ENCODE data around the gene SCN2B. TPM values are rescaled to one million over a fixed set of nuclear protein-coding genes. Genes with fewer than 3 reads are reported as not detected.

The SCN2B gene
- total and polyA plus RNA-seq, 2 of the 13 experiments (the other 11 are each of a cell fraction or from before 2014, with no cell fraction given): 0.01 to 0.02 TPM

DNA sequence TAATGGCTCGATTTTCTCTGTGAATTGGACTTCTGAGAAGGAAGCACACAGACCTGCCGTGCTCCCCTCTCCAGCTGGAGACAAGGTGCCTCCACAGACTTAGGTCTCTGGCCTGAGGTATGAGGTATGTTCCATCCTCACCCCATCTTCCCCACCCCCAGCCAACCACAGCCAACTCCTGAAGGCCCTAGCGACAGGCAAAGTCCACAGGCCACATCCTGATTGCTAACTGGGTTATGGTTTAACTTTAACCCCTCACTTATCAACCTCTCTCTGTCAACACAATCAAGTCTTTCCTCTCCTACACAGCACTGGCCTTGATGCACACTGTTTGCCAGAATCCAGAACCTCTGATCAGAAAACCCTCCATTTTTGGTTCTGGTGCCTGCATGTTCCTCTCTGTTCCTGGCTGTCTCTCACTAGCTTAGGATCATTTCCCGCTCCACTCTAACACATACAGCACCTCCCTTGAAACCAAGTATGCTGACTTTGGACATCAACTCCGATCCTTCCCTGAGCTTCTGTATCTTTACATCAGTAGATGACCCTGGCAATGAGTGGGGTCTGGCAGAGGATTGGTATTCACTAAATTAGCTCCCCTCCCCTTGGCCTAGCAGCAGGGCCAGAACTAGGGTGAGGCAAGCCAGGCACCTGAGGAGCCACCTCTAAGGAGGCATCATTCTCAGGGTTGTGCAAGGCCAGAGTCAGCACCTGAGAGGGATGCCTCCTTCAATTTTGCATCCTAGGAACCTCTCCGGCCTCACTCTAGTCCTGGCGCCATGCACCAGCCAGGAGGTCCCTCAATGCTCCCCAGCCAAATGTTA, 26.4 kb upstream of the SCN2B start (continued):
- TF ChIP-seq CREM (IDR thresholded peaks at IDR 0.05) (peak; percentile 71), CREM (CRISPR knock-in tag; IDR thresholded peaks at IDR 0.05) (no peak), ZFP36 (IDR thresholded peaks at IDR 0.05; ENCODE audit: borderline replicate concordance, low read depth, low read length, partially characterized antibody) (no peak), SMC3 (IDR thresholded peaks at IDR 0.05; ENCODE audit: low read length) (peak; percentile 29; the same call in 1 of the 2 replicates), NCOA1 (CRISPR knock-in tag; IDR thresholded peaks at IDR 0.05) (no peak), MTA1 (CRISPR knock-in tag; IDR thresholded peaks at IDR 0.05; ENCODE audit: borderline replicate concordance) (peak; percentile 74), REL (CRISPR knock-in tag; conservative IDR thresholded peaks at IDR 0.05) (no peak), ZNF766 (CRISPR knock-in tag; IDR thresholded peaks at IDR 0.05; ENCODE audit: borderline replicate concordance) (0 out of 2 replicates have a peak, but pooled peaks have one; percentile 66), NR2F6 (IDR thresholded peaks at IDR 0.05) (peak; percentile 67; the same call in 1 of the 2 replicates), NR2F6 (CRISPR knock-in tag; IDR thresholded peaks at IDR 0.05) (peak; percentile 86), NFYB (CRISPR knock-in tag; IDR thresholded peaks at IDR 0.05) (peak; percentile 17; the same call in 1 of the 2 replicates), DPF2 (CRISPR knock-in tag; IDR thresholded peaks at IDR 0.05; ENCODE audit: borderline replicate concordance, low read depth) (peak; percentile 85; the same call in 1 of the 2 replicates), ZFP90 (CRISPR knock-in tag; IDR thresholded peaks at IDR 0.05; ENCODE audit: borderline replicate concordance) (0 out of 2 replicates have a peak, but pooled peaks have one; percentile 66), ZNF614 (CRISPR knock-in tag; IDR thresholded peaks at IDR 0.05; ENCODE audit: borderline replicate concordance) (peak; percentile 85; the same call in 1 of the 2 replicates), DMAP1 (CRISPR knock-in tag; IDR thresholded peaks at IDR 0.05) (peak; percentile 74), FOXO1 (CRISPR knock-in tag; IDR thresholded peaks at IDR 0.05) (peak; percentile 83; the same call in 1 of the 2 replicates), ZNF672 (CRISPR knock-in tag; IDR thresholded peaks at IDR 0.05) (no peak), TOPORS (CRISPR knock-in tag; IDR thresholded peaks at IDR 0.05) (0 out of 2 replicates have a peak, but pooled peaks have one; percentile 40), TOE1 (CRISPR knock-in tag; IDR thresholded peaks at IDR 0.05) (no peak), RNF2 (conservative IDR thresholded peaks at IDR 0.05; ENCODE audit: low read depth) (no peak), ZNF703 (CRISPR knock-in tag; IDR thresholded peaks at IDR 0.05; ENCODE audit: borderline replicate concordance) (0 out of 2 replicates have a peak, but pooled peaks have one; percentile 64), SIX1 (CRISPR knock-in tag; IDR thresholded peaks at IDR 0.05; ENCODE audit: borderline replicate concordance) (peak; percentile 45; the same call in 1 of the 2 replicates), TEAD2 (CRISPR knock-in tag; IDR thresholded peaks at IDR 0.05) (no peak), KLF11 (CRISPR knock-in tag; IDR thresholded peaks at IDR 0.05) (no peak), NKX3-1 (CRISPR knock-in tag; IDR thresholded peaks at IDR 0.05) (peak; percentile 25; the same call in 1 of the 2 replicates), ZNF670 (CRISPR knock-in tag; IDR thresholded peaks at IDR 0.05; ENCODE audit: borderline replicate concordance) (peak; percentile 76; the same call in 1 of the 2 replicates), KMT2B (CRISPR knock-in tag; IDR thresholded peaks at IDR 0.05) (peak; percentile 70; the same call in 1 of the 2 replicates), SP2 (CRISPR knock-in tag; IDR thresholded peaks at IDR 0.05) (no peak)
- TF ChIP-seq, protein P1, sequence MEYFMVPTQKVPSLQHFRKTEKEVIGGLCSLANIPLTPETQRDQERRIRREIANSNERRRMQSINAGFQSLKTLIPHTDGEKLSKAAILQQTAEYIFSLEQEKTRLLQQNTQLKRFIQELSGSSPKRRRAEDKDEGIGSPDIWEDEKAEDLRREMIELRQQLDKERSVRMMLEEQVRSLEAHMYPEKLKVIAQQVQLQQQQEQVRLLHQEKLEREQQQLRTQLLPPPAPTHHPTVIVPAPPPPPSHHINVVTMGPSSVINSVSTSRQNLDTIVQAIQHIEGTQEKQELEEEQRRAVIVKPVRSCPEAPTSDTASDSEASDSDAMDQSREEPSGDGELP (IDR thresholded peaks at IDR 0.05; ENCODE audit: borderline replicate concordance, low read depth): peak; percentile 83; the same call in 1 of the 2 replicates
